Measurements from ENCODE around the gene PID1.

Gene PID1

GRCh38 chr2:229059331-229060033, 211.6 kb downstream of the PID1 start:
- no peak for DNase-seq

DNA sequence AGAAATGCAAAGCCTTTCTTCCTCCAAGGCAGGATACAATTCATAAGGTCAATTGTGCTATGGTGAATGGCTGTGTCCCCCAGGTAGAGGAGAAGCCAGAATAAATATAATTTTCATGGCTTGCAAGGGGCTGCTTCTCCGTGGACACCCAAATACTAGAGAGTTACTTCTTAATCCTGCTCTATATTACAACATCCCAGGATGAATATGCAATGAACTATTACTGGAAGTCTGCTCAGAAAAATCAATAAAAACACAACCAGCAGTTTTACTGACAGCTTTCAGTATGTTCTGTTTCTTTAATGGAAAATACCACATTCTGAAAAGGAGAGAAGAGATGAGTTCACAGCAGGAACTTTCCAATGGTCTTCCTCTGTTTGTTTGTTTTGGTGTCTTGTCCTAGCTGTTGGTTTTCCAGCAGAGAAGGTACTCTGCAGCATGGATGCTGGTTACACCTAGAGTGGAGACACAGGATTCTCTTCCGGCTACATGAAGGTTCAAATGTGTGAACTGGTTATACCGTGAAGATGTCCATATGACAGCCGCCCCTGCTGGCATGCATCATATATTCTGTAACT, 213.0 kb downstream of the PID1 start:
- DNase-seq: peak in 1 of 3 experiments; percentile 31

DNA sequence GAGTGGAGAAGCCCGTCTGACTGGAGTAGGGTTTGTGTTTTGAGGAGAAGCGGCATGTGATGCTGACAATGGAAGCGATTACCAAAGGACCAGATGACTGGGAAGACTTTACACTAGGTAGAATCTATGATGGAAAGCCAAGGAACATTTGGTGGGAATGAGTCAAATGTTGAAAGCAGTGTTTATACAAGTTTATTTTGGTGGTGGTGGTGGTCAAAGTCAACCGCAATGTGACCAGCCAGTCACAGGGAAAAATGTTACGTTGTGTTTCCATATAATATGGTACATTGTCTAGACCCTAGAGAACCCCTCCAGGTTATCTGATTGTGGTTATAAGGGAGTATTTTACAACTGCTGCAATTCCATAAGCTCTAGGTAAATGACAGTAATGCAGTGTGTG, 216.8 kb downstream of the PID1 start:
- DNase-seq: no peak

DNA sequence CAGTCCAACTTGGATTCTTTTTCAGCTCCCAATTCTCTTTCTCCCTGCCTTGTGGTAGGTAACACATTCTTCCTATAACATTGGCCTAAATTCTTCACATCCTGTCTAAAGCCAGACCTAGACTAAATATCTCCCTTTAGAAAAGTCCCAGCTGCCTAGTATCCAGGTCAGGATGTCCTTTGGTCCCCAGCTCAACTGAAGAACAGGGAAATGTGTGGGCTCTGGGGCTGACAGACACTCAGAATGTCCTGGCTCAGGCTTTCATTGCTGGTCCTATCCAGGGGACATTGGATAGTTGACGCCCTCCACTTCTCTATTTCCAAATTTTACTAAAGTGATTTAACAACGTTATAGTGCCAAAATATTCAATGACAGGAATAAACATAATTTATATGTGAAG, 219.3 kb downstream of the PID1 start:
- no peak for DNase-seq

GRCh38 chr2:229050133-229050532, 221.0 kb downstream of the PID1 start:
- peak in 1 of 3 experiments; percentile 36 for DNase-seq

DNA sequence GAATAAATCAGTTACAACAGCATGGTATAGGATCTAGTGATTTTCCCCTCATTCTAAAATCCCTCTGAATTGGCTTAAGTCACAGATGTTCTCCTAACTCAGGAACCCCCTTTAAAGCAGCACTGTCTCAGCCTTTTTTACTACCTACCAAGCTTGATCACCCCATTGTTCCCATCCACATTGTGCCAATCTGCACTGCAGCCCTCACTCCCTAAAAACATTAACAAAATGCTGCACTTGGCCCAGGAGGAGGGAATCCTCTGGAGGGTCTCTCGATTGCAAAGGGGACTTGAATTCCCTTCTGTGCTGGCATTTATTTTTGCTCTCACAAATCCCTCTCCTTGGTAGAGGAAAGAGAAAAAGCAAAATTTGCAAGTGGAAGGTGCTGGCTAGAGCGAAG, 223.0 kb downstream of the PID1 start:
- DNase-seq: no peak

GRCh38 chr2:229045671-229046070, 225.4 kb downstream of the PID1 start:
- DNase-seq: peak in 1 of 3 experiments; percentile 2

DNA sequence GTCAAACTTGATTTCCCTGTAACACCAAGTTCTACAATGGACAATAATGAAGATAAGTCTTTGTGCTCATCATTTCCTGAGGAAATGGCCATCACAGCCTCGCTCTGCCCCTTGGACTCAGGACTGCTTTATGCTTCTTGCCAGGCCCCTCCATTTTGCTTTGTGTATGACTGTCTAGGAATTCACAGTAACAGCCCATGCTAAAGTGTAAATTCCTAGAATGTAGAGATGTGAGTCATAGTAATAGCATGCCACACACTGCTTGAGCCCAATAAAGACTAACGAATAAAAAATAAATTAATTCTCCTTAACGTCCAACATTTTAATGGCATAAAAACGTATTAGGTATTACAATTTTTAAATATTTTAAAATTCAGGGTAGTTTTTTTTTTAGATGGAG, 226.5 kb downstream of the PID1 start:
- DNase-seq: no peak

DNA sequence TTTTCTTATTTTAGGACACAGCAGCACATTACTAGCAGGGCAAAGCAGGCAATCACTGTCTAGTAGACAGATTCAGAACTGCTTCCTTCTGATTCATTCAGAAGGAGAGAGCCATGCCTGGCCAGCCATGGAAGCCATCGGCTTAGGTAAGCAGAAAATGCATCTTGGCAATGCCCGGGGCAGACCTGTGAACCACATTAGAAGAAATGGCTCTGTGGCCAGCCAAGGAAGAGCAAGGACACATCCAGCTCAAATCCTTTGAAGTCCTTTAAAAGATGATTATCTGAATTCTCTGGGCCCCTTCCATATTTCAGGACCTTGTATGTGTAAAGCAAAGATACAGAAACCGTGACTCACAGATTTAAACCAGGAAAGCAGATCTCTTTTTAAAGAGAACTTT, 227.4 kb downstream of the PID1 start:
- no peak for DNase-seq

- no peak for DNase-seq
Measured at GRCh38 chr2:229042349-229042748, 228.7 kb downstream of the PID1 start.

GRCh38 chr2:229041691-229042090, 229.4 kb downstream of the PID1 start:
- DNase-seq: no peak

DNA sequence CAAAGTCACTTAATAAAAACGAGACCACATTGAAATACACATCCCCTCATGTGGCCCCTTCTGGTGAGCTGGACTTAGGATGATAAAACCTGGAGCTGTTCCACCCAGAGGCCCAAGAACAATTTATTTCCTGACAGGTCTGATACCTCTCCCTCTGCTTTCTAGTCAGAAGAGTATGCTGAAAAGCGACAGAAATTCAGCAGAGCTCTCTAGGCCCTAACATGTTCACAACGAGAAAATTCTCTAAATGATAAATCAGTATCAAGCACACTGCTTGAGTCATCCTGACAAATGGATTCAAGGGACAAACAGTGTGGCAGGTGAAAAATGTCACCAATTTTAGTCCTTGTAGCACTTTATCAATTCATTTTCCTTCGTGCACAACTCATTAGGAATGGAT, 233.5 kb downstream of the PID1 start:
- DNase-seq: no peak

GRCh38 chr2:229033816-229034215, 237.3 kb downstream of the PID1 start:
- DNase-seq: no peak

GRCh38 chr2:229032608-229033234, 238.4 kb downstream of the PID1 start:
- no peak for DNase-seq

DNA sequence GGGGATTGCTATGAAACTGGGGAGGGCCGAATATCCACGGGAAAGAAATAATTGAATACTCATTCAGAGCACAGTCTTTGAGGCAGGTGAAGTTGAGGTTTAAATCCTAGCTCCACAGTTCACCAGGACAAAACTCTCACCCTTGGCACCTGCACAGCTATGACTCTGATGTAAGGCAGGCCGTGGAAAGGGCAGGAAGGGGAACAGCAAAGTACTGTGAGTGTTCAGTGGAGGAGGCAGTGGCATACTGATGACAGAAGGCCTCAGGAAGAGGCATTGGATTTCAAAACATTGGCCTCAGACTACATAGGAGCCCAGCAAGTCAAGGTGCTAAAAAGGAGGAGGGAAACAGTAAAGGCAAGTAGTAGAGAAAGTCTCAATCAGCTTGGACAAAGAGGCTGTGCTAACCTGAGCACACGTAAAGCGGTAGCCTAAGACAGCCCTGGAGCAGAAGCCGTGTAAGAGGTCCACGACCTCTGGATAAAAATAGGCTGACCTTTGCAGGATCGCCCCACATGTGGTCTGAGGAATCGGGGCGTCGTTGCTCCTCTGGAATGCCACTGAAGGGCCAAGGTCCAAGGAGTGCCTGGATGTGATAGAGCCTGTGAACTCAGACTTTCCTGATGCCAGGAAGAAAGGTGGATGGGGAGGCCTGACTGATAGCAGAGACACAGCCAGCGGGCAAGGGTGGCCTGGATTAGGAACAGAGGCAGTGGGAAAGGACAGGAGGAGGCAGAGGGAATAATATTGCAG, 243.6 kb downstream of the PID1 start:
- no peak for DNase-seq

GRCh38 chr2:229025653-229026052, 245.4 kb downstream of the PID1 start:
- DNase-seq: no peak

GRCh38 chr2:229022652-229023051, 248.4 kb downstream of the PID1 start:
- DNase-seq: no peak

- no peak for DNase-seq
Measured at GRCh38 chr2:229022071-229022470, 249.0 kb downstream of the PID1 start.

- DNase-seq: no peak
Measured at GRCh38 chr2:229009816-229010215, 261.3 kb downstream of the PID1 start.

- DNase-seq: no peak
Measured at GRCh38 chr2:229003256-229003655, 267.8 kb downstream of the PID1 start.

DNA sequence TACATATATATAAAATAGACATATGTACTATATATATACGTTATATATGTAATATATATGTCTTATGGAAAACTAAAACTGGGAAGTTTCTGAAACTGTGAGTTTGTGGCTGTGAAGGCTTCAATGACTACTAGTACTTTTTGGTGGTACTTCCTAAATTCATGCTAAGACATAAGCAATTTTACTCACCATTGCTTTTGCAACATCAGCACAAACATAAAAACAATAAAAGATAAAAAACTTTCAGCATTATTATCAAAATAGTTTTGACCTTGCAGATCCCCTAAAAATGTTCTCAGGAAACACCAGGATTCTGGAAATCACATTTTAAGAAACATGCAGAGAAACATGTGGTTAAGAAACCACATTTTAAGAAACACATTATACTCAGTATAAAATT, 269.9 kb downstream of the PID1 start:
- DNase-seq: no peak

DNA sequence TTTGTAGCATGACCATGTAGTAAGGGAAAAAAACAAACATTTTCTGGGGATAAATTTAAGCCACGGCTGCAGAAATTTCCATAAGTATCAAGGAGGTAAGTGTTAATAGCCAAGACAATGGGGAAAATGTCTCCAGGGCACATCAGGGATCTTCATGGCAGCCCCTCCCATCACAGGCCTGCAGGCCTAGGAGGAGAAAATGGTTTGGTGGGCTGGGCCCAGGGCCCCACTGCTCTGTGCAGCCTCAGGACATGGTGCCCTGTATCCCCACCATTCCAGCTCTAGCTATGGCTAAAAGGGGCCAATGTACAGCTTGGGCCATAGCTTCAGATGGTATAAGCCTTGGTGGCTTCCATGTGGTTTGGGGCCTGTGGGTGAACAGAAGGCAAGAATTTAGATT, 271.8 kb downstream of the PID1 start:
- DNase-seq: no peak

GRCh38 chr2:228988786-228989185, 282.3 kb downstream of the PID1 start:
- DNase-seq: no peak

Data from NCI-H1417 (cell line).